CD4-positive, CD25-positive, alpha-beta regulatory T cell (primary cell): ENCODE results near the gene TPST2. TPM values are rescaled to one million over a fixed set of nuclear protein-coding genes. Genes with fewer than 3 reads are reported as not detected.

ENCODE experiments used
- ATAC-seq, 2 donors: fragments of 150-1000 bp; cut with Tn5 transposase; one replicate each; pipeline ENCODE4 v1.10.0; 2021; ENCODE audit warnings: low read depth in 2 of 2, moderate number of reproducible peaks in 2 of 2, moderate library complexity in 1 of 2
- DNase-seq, 3 donors: peaks; one replicate each; pipeline versions ENCODE4 v3.0.0 to v3.0.0-alpha.2; 2012 to 2022; ENCODE audit warnings: mixed read lengths in 1 of 3
- H3K27ac ChIP-seq: one replicate; pipeline ENCODE4 v1.7.0; 2013; ENCODE audit warnings: mild to moderate bottlenecking, low read length; ENCODE audit not compliant: insufficient read depth, poor library complexity, severe bottlenecking
- H3K27me3 ChIP-seq: one replicate; pipeline ENCODE4 v1.7.0; 2013; ENCODE audit warnings: low read length; ENCODE audit not compliant: control insufficient read depth, insufficient read depth
- H3K36me3 ChIP-seq: one replicate; pipeline ENCODE4 v1.7.0; 2013; ENCODE audit warnings: mild to moderate bottlenecking, low read length, moderate library complexity; ENCODE audit not compliant: control insufficient read depth, insufficient read depth
- H3K4me1 ChIP-seq: 2 replicates; pipeline ENCODE4 v1.7.0; 2013; ENCODE audit warnings: mild to moderate bottlenecking, low read length; ENCODE audit not compliant: insufficient read depth, control insufficient read depth, poor library complexity, severe bottlenecking
- H3K4me3 ChIP-seq: one replicate; pipeline ENCODE4 v1.7.0; 2013; ENCODE audit warnings: low read depth, mild to moderate bottlenecking, low read length, moderate library complexity
- H3K9me3 ChIP-seq, 2 experiments: 1 replicate in 1 of 2; 2 replicates in 1 of 2; pipeline ENCODE4 v1.7.0; 2013; ENCODE audit warnings: low read length in 2 of 2, mild to moderate bottlenecking in 1 of 2, moderate library complexity in 1 of 2; ENCODE audit not compliant: control insufficient read depth in 2 of 2
- H3K27ac Mint-ChIP-seq, 3 donors: one replicate each; pipeline ENCODE4 v1.8.0; 2020 to 2022; ENCODE audit warnings: mild to moderate bottlenecking in 3 of 3, mixed read lengths in 3 of 3, moderate library complexity in 2 of 3
- H3K27me3 Mint-ChIP-seq: one replicate; pipeline ENCODE4 v1.8.0; 2022; ENCODE audit warnings: mild to moderate bottlenecking, mixed read lengths
- H3K36me3 Mint-ChIP-seq: one replicate; pipeline ENCODE4 v1.8.0; 2020; ENCODE audit warnings: mixed read lengths
- H3K4me1 Mint-ChIP-seq, 4 donors: one replicate each; pipeline ENCODE4 v1.8.0; 2020 to 2022; ENCODE audit warnings: mixed read lengths in 4 of 4, mild to moderate bottlenecking in 1 of 4
- H3K4me3 Mint-ChIP-seq, 4 donors: one replicate each; pipeline ENCODE4 v1.8.0; 2020 to 2022; ENCODE audit warnings: mild to moderate bottlenecking in 4 of 4, mixed read lengths in 4 of 4, moderate library complexity in 3 of 4
- H3K9me3 Mint-ChIP-seq, 7 donors: one replicate each; pipeline ENCODE4 v1.8.0; 2020 to 2022; ENCODE audit warnings: mixed read lengths in 7 of 7, mild to moderate bottlenecking in 3 of 7, moderate library complexity in 2 of 7
- polyA plus RNA-seq, 4 donors: library from polyadenylated mRNA; unstranded; fragments of 300-500 nt; fragmentation: Illumina TruSeq; gene quantifications; one replicate each; pipeline ENCODE4 v1.2.3, GENCODE V29; 2021
- total RNA-seq: library from RNA; stranded (reverse); gene quantifications from one replicate; pipeline ENCODE4 v1.2.3, GENCODE V29; 2022

The TPST2 gene
- total and polyA plus RNA-seq, 5 donors from 2014 or later, result 36.0 to 64.6 (median 55.0) TPM

DNA sequence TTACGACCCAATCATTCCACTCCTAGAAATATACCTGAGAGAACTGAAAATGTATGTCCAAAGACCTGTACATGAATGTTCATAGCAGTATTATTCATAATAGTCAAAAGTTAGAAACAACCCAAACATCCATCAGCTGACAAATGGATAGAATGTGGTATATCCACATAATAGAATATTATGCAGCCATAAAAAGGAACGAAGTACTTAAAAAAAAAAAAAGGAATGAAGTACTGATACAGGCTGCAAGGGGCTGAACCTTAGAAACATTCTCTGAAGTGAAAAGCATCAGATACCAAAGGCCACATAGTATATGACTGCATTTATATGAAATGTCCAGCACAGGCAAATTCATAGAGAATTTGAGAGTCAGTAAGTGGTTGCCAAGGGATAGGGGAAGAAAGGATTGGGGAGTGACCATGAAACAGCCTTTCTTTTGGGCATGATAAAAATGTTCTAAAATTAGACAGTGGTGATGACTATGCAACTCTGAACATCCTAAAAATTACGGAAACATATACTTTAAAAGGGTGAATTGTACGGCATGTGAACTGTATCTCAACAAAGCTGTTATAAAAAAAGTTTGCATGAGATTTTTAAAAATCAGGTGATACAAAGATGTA is 1.8 kb downstream of the TPST2 start:
- no peaks in the 10 kb centered on the region for H3K27me3 ChIP-seq
- H3K27ac ChIP-seq, result no peak overlapping the region
- no peaks in the 10 kb centered on the region for H3K36me3 Mint-ChIP-seq
- peaks cover 19 to 80% (median 58%) of the 10 kb centered on the region in 4 donors for H3K4me1 Mint-ChIP-seq
- no peak for DNase-seq
- H3K9me3 Mint-ChIP-seq, result peaks cover 0 to 1% (median 0%) of the 10 kb centered on the region in 7 donors
- H3K27ac Mint-ChIP-seq, result peak overlapping the region in 2 of 3 donors; percentile 67 to 69
- H3K4me3 ChIP-seq, result peak overlapping the region; percentile 84
- peaks cover 5% of the 10 kb centered on the region for H3K36me3 ChIP-seq
- peak overlapping the region; percentile 90 to 96 (median 94) for H3K4me3 Mint-ChIP-seq
- no peaks in the 10 kb centered on the region for H3K27me3 Mint-ChIP-seq
- H3K4me1 ChIP-seq, result peaks cover 56% of the 10 kb centered on the region
- H3K9me3 ChIP-seq, result no peaks in the 10 kb centered on the region
- ATAC-seq, result no peak

DNA sequence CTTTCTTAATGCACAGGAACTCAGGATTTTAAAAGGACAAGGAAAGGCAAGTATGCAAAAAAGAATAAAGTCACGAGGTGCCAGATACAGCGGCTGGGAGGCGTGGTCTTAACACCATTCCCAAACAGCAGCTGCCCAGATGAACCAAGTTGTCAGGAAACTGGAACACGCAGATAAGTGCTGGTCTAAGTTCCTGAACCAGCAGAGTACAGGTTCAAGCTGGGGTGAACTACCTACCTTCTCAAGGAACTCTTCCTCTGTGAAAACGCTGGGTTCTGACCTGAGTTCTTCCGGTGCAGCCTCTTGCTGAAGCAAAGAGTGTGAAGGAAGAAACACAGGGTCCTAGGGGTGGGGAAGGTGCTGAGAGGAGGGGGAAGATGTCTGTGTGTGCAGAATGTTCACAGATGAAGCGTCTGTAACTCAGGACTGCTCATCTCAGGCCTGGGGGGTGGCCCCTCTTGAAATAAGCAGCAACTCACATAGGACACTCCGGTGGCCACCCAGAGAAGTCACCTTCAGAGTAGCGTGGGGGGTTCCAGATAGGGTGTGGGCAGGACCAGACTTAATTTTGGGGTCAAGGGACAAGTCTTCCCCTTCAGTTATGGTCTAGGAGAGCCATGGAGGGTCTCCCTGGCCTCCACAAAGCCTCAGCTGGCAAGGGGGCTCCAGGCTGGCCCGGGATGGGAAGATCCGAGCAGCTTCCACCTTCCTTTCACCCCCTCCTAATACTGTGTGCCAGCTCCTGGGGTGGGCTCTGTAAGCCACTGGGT is 3.2 kb downstream of the TPST2 start:
- peaks cover 10 to 76% (median 45%) of the 10 kb centered on the region in 4 donors for H3K4me1 Mint-ChIP-seq

DNA sequence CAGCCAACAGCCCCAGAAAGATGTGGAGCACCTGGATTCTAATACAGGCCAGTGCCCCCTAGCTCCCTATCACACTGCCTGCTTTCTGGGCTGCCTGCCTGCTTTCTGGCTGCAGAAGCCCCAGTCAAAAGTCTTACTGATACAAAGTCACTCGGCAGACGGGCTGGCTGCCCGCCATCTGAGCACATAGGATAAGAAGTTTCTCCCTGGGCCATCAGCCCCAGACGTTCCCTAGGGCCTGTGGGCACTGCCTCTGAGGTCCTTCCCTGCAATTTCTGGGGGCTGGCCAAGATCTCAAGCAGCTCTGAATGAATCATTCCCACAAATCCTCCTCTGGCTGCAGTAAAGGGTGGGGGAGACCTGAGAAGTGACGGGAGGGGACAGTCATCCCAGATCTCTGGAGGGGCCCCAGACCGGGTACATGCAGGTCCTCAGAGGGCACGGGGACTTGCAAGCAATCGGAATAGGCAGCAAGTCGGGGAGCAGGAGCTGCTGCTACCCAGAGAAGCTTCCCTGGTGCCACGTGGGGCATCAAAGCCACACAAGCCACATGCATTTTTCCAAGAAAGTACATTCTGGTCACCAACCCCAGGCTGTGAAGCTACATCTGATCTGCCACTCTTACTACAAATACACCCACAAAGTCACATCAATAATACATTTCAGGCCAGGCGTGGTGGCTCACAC is 4.7 kb downstream of the TPST2 start:
- Histone ChIP-seq H3K4me3 (no peak overlapping the region), H3K9me3 (no peaks in the 10 kb centered on the region), H3K27ac (no peak overlapping the region), H3K36me3 (peaks cover 9% of the 10 kb centered on the region), H3K4me1 (peaks cover 44% of the 10 kb centered on the region), H3K27me3 (no peaks in the 10 kb centered on the region)
- ATAC-seq (no peak), DNase-seq (no peak)
- H3K36me3 Mint-ChIP-seq, result no peaks in the 10 kb centered on the region
- peaks cover 0 to 1% (median 0%) of the 10 kb centered on the region in 7 donors for H3K9me3 Mint-ChIP-seq
- no peaks in the 10 kb centered on the region for H3K27me3 Mint-ChIP-seq
- peaks cover 7 to 80% (median 49%) of the 10 kb centered on the region in 4 donors for H3K4me1 Mint-ChIP-seq
- peak overlapping the region; percentile 48 to 59 (median 49) for H3K27ac Mint-ChIP-seq
- H3K4me3 Mint-ChIP-seq, result peak overlapping the region in 2 of 4 donors; percentile 38 to 81

More for the DNA sequence above, 3.2 kb downstream of the TPST2 start:
- Histone ChIP-seq H3K36me3 (peaks cover 7% of the 10 kb centered on the region), H3K27me3 (no peaks in the 10 kb centered on the region), H3K27ac (peak overlapping the region; percentile 35), H3K4me3 (peak overlapping the region; percentile 37), H3K4me1 (peaks cover 43% of the 10 kb centered on the region), H3K9me3 (no peaks in the 10 kb centered on the region)
- peak in 1 of 3 donors; percentile 51 for DNase-seq
- Mint-ChIP-seq H3K36me3 (no peaks in the 10 kb centered on the region), H3K27me3 (no peaks in the 10 kb centered on the region), H3K4me3 (peak overlapping the region; percentile 38 to 81 (median 54)), H3K27ac (peak overlapping the region; percentile 35 to 90 (median 87)), H3K9me3 (peaks cover 0 to 1% (median 0%) of the 10 kb centered on the region in 7 donors)
- ATAC-seq, result peak in 1 of 2 donors; percentile 9

DNA sequence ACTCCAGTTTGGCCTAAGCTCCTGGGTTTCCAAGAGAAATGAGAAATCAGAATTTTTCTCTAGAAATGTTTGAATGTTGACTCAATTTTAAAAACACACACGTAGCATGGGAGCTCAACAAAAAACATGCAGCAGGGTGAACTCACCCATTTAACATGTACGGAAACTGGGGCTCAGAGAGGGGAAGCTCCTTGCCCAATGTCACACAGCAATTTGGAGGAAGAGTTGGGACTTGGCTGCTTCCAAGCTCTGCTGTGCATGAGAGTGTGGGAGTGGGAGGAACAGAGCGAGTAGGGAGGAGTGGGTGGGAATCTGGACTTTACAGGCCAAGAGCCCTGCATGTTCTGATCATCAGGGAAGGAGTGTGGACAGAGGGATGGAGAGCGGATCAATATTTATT is 5.9 kb downstream of the TPST2 start:
- H3K36me3 Mint-ChIP-seq, result no peaks in the 10 kb centered on the region
- no peak for DNase-seq
- no peaks in the 10 kb centered on the region for H3K27me3 Mint-ChIP-seq
- Histone ChIP-seq H3K36me3 (peaks cover 9% of the 10 kb centered on the region), H3K27ac (no peak overlapping the region), H3K27me3 (no peaks in the 10 kb centered on the region), H3K4me3 (no peak overlapping the region), H3K9me3 (no peaks in the 10 kb centered on the region), H3K4me1 (peaks cover 51% of the 10 kb centered on the region)
- ATAC-seq, result no peak
- H3K4me1 Mint-ChIP-seq, result peaks cover 14 to 86% (median 58%) of the 10 kb centered on the region in 4 donors
- H3K4me3 Mint-ChIP-seq, result peak overlapping the region in 1 of 4 donors; percentile 81
- H3K27ac Mint-ChIP-seq, result peak overlapping the region in 2 of 3 donors; percentile 88 to 96
- H3K9me3 Mint-ChIP-seq, result peaks cover 0 to 1% (median 0%) of the 10 kb centered on the region in 7 donors

DNA sequence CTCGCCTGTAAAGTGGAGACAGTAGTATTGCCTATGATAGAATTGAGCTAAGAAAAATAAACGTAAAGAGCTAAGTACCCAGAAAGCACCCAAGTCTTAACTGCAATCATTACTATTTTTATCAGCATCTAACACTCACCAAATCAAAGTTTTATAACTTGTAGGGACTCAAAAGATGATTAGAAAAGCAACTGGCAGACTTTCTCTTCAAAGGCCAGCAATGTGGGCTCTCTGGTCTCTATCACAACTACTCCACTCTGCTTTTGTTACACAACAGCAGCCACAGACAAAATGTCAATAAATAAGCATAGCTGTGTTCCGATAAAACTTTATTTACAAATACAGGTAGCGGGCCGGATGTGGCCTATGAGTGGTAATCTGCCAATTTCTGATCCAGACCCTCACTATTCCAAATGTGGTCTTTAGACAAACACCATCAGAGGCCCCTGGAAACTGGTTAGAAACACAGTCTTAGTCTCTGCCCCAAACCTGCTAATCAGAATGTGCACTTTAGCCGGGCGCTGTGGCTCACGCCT is 8.2 kb downstream of the TPST2 start:
- peaks cover 0 to 1% (median 0%) of the 10 kb centered on the region in 7 donors for H3K9me3 Mint-ChIP-seq
- H3K27ac ChIP-seq, result no peak overlapping the region
- no peak for ATAC-seq
- peaks cover 41% of the 10 kb centered on the region for H3K4me1 ChIP-seq
- peaks cover 20 to 77% (median 52%) of the 10 kb centered on the region in 4 donors for H3K4me1 Mint-ChIP-seq
- no peak overlapping the region for H3K4me3 ChIP-seq
- H3K4me3 Mint-ChIP-seq, result peak overlapping the region in 1 of 4 donors; percentile 63
- H3K36me3 Mint-ChIP-seq, result peaks cover 4% of the 10 kb centered on the region
- H3K36me3 ChIP-seq, result peaks cover 9% of the 10 kb centered on the region
- H3K27ac Mint-ChIP-seq, result peak overlapping the region; percentile 68 to 90 (median 83)
- no peaks in the 10 kb centered on the region for H3K27me3 ChIP-seq
- no peaks in the 10 kb centered on the region for H3K27me3 Mint-ChIP-seq
- no peak for DNase-seq
- H3K9me3 ChIP-seq, result no peaks in the 10 kb centered on the region

DNA sequence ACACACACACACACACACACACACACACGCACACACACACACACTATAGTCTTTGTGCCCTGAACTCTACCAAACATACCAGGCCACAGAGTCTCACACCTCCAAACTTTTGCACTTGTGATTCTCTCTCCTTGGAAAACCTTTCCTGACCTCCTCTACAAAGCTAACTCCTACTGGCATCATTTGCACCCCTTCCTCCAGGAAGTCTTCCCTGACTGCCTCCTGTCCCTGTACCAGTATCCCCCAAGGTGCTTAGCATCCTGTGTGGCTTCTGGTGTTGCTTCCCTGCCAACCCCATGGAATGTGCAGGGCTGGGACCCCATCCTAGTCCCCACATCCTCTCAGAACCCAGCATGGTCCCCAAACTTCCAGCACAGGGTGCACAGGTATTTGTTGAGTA is 8.9 kb downstream of the TPST2 start:
- H3K36me3 Mint-ChIP-seq, result peaks cover 8% of the 10 kb centered on the region

DNA sequence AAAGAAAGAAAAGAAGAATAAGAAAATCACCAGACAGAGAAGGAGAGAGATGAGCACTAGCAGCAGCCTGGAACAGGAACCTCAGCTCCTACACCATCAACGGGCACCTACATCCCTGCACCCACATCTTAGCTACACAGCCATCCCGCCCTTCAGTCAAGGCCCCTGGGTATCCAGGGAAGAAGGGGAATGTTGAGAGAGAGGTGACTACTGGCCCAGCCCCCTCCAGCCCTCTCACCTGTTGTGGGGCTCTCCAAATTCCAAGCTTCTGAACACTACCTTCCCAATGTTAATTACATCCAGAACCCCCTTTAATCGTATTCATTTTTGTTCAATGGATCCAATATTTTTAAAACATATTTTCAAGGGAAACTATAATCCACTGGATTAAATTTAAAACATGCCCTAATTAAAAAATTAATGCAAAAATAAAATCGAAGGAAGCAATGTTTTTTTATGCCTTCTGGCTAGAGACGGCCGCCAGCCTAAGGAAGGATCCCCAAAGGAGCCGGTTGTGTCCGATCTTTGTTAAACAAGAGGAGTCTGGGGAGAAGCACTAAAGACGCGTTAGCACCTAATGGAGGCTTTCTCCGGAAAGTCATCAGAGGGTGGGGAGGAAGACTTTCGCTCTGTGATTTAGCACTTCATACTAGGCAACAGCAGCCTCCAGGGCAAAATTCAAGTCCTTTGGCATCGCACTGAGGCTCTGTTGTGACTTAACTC is 9.5 kb downstream of the TPST2 start:
- peaks cover 9% of the 10 kb centered on the region for H3K36me3 Mint-ChIP-seq
- H3K4me3 ChIP-seq, result peak overlapping the region; percentile 53

More for the DNA sequence above, 8.9 kb downstream of the TPST2 start:
- peak overlapping the region in 2 of 4 donors; percentile 19 to 63 for H3K4me3 Mint-ChIP-seq
- H3K4me1 ChIP-seq, result peaks cover 35% of the 10 kb centered on the region
- H3K27me3 ChIP-seq, result no peaks in the 10 kb centered on the region
- H3K9me3 ChIP-seq, result no peaks in the 10 kb centered on the region
- peak overlapping the region; percentile 68 to 90 (median 83) for H3K27ac Mint-ChIP-seq
- peaks cover 20 to 75% (median 51%) of the 10 kb centered on the region in 4 donors for H3K4me1 Mint-ChIP-seq
- no peaks in the 10 kb centered on the region for H3K27me3 Mint-ChIP-seq
- DNase-seq (no peak), ATAC-seq (no peak)
- peaks cover 9% of the 10 kb centered on the region for H3K36me3 ChIP-seq
- no peaks in the 10 kb centered on the region for H3K9me3 Mint-ChIP-seq
- no peak overlapping the region for H3K4me3 ChIP-seq
- H3K27ac ChIP-seq, result peak overlapping the region; percentile 76

More for the DNA sequence above, 9.5 kb downstream of the TPST2 start:
- Histone ChIP-seq H3K27ac (peak overlapping the region; percentile 76), H3K4me1 (peaks cover 31% of the 10 kb centered on the region), H3K9me3 (no peaks in the 10 kb centered on the region), H3K27me3 (no peaks in the 10 kb centered on the region), H3K36me3 (peaks cover 9% of the 10 kb centered on the region)
- DNase-seq (no peak), ATAC-seq (no peak)
- Mint-ChIP-seq H3K27me3 (no peaks in the 10 kb centered on the region), H3K4me3 (peak overlapping the region; percentile 46 to 82 (median 74)), H3K4me1 (peaks cover 20 to 71% (median 49%) of the 10 kb centered on the region in 4 donors), H3K27ac (peak overlapping the region; percentile 83 to 98 (median 89)), H3K9me3 (no peaks in the 10 kb centered on the region)
